RWPE2 (cell line): Measurements from ENCODE around the gene ISY1.
A peak's percentile ranks its signal among the peaks of the same experiment; 100 is the strongest.

Experiments used
- ATAC-seq: fragments of 200-7000 bp; cut with Tn5 transposase; 3 replicates; pipeline ENCODE4 v1.9.1; 2021; ENCODE audit warnings: low read depth
- DNase-seq: peaks from one replicate; pipeline ENCODE4 v3.0.0-alpha.2; 2020; ENCODE audit warnings: low spot score
- H3K27ac ChIP-seq: fragments of 450-650 bp; 2 replicates; pipeline ENCODE4 v1.5.1; 2017; ENCODE audit warnings: mild to moderate bottlenecking; ENCODE audit not compliant: poor library complexity, severe bottlenecking
- H3K27me3 ChIP-seq: fragments of 250-450 bp; sonication (Bioruptor Pico); 2 replicates; pipeline ENCODE4 v1.5.1; 2021; ENCODE audit warnings: mild to moderate bottlenecking, moderate library complexity; ENCODE audit not compliant: insufficient read depth, poor library complexity, severe bottlenecking
- H3K36me3 ChIP-seq: fragments of 250-450 bp; sonication (Bioruptor Pico); 2 replicates; pipeline ENCODE4 v1.5.1; 2020; ENCODE audit warnings: low read depth, mild to moderate bottlenecking, moderate library complexity
- H3K4me1 ChIP-seq: fragments of 250-450 bp; sonication (Bioruptor Pico); 2 replicates; pipeline ENCODE4 v1.5.1; 2021; ENCODE audit warnings: mild to moderate bottlenecking, moderate library complexity; ENCODE audit not compliant: insufficient read depth, poor library complexity, severe bottlenecking
- H3K4me3 ChIP-seq: fragments of 250-450 bp; sonication (Bioruptor Pico); 2 replicates; pipeline ENCODE4 v1.5.1; 2021; ENCODE audit warnings: mild to moderate bottlenecking, moderate library complexity; ENCODE audit not compliant: severe bottlenecking
- H3K9me3 ChIP-seq: fragments of 250-450 bp; sonication (Bioruptor Pico); 2 replicates; pipeline ENCODE4 v1.5.1; 2021; ENCODE audit warnings: mild to moderate bottlenecking, moderate library complexity; ENCODE audit not compliant: severe bottlenecking
- TF ChIP-seq, protein P1 (sequence below): fragments of 450-650 bp; IDR thresholded peaks from one replicate; pipeline ENCODE4 v1.5.1; 2017; ENCODE audit warnings: mild to moderate bottlenecking, moderate library complexity; ENCODE audit not compliant: poor library complexity, severe bottlenecking

Gene ISY1

DNA sequence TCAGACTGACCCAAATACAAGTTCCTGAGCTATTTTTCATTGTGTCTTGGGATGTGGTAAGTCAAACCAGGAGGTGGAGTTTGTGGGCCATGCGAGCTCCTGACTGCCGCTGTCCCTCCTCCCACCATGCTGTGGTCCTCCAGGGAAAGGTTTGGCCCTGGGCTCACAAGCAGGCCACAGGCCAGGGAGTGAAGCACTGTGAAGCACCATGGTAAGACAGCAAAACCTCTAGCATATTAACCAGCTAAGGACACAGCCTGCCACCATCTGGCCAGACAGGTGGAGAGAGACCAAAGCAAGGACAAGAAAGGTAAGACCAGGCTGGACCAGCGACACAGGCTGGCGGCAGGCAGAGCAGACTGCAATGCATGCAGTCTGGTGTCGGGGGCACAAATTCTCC lies 54.5 kb downstream of the ISY1 start:
- no peak overlapping the region for H3K27ac ChIP-seq
- H3K9me3 ChIP-seq, result no peaks in the 10 kb centered on the region
- H3K36me3 ChIP-seq, result no peaks in the 10 kb centered on the region
- no peak overlapping the region for H3K4me3 ChIP-seq
- TF ChIP-seq, protein P1, sequence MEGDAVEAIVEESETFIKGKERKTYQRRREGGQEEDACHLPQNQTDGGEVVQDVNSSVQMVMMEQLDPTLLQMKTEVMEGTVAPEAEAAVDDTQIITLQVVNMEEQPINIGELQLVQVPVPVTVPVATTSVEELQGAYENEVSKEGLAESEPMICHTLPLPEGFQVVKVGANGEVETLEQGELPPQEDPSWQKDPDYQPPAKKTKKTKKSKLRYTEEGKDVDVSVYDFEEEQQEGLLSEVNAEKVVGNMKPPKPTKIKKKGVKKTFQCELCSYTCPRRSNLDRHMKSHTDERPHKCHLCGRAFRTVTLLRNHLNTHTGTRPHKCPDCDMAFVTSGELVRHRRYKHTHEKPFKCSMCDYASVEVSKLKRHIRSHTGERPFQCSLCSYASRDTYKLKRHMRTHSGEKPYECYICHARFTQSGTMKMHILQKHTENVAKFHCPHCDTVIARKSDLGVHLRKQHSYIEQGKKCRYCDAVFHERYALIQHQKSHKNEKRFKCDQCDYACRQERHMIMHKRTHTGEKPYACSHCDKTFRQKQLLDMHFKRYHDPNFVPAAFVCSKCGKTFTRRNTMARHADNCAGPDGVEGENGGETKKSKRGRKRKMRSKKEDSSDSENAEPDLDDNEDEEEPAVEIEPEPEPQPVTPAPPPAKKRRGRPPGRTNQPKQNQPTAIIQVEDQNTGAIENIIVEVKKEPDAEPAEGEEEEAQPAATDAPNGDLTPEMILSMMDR, result no peak
- H3K4me1 ChIP-seq, result no peaks in the 10 kb centered on the region
- ATAC-seq (no peak), DNase-seq (no peak)
- H3K27me3 ChIP-seq, result no peaks in the 10 kb centered on the region

DNA sequence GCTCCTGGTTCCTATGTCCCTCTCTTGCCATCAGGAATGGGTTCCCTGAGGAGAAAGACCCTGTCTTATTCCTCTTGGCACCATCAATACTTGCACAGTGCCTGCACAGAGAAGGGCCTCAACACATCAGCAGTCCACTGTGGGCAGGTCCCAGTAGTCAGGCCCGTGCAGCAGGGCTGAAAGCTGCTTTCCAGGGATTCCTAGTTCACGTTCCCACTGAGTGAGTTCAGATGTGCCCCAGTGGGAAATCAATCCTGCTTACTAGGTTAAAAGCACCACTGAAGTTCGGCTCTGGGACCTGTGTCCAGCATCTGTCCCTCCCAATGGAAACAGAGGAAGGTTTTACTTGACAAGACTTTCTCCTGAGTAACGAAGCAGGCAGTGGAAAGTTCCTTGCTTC lies 55.0 kb downstream of the ISY1 start:
- H3K27me3 ChIP-seq, result no peaks in the 10 kb centered on the region
- ATAC-seq (no peak), DNase-seq (no peak)
- no peaks in the 10 kb centered on the region for H3K9me3 ChIP-seq
- H3K4me1 ChIP-seq, result no peaks in the 10 kb centered on the region
- no peaks in the 10 kb centered on the region for H3K36me3 ChIP-seq
- H3K4me3 ChIP-seq, result no peak overlapping the region
- no peak overlapping the region for H3K27ac ChIP-seq
- TF ChIP-seq, protein P1, result no peak

DNA sequence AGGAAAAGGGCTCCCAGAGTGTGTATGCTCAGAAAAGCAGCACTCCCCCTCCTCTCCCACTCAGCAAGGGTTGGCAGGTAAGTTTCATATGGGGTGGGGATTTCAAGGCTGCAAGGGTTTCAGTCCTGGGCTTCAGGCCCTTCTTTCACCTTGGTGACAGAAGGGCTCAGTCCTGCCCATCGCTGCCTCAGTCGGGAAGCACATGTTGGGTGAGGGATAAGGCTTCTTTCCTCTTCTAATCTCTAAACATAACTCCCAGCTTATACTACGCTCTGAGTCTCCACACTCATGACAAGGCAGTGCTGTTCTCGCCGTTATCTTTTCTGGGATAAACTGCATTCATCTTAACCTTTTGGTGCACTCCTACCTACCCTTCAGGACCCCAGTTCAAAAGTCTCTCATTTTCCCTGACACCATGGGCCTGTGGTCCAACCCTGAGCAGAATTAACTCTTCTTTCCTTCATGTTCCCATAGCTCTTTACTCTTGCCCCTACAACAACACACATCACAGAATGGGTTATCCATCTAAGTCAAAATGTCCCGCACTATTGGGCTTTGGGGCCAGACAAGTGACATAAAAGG lies 56.3 kb downstream of the ISY1 start:
- Histone ChIP-seq H3K4me3 (no peak overlapping the region), H3K9me3 (no peaks in the 10 kb centered on the region), H3K27me3 (no peaks in the 10 kb centered on the region), H3K36me3 (0 out of 2 replicates have a peak, but pooled peaks cover 3% of the 10 kb centered on the region), H3K27ac (no peak overlapping the region), H3K4me1 (no peaks in the 10 kb centered on the region)
- TF ChIP-seq, protein P1, result no peak
- ATAC-seq, result no peak
- DNase-seq, result no peak

DNA sequence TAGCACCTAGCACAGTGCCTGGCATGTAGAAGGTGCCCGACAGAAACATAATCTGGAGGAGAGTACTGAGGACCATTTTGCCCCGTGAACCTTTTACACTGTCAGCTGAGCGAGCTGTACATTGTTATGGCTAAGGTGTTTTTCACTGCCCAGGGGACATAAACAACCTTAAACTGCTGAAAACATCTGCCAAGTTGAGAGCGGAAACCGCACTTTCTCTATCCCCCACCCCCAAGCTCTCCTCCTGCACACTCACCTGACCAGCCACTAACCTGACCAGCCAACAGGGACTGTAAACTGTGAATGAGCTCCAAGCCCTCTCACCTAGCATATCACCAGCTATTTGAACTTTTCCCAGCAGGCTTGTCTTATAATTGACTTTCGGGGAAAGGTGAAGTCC lies 56.8 kb downstream of the ISY1 start:
- H3K27ac ChIP-seq, result no peak overlapping the region
- ATAC-seq, result no peak
- H3K4me1 ChIP-seq, result no peaks in the 10 kb centered on the region
- H3K9me3 ChIP-seq, result no peaks in the 10 kb centered on the region
- no peak overlapping the region for H3K4me3 ChIP-seq
- H3K36me3 ChIP-seq, result 0 out of 2 replicates have a peak, but pooled peaks cover 6% of the 10 kb centered on the region
- no peaks in the 10 kb centered on the region for H3K27me3 ChIP-seq
- DNase-seq, result no peak
- TF ChIP-seq, protein P1, result no peak

DNA sequence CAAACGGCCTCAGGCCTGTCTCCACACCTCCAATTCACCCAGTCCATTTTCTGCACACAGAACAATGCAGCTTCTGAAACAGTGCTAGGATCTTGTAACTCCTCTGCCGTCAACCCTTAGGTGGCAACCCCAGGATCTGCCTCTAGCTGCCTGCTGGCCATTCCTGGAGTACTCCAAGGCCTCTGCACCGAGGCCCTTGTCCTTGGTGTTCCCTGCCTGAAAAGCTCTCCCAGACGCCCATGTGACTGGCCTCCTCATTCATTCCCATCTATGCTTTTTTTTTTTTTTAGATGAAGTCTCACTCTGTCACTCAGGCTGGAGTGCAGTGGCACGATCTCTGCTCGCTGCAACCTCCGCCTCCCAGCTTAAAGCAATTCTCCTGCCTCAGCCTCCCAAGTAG lies 57.6 kb downstream of the ISY1 start:
- TF ChIP-seq, protein P1, result no peak
- no peak overlapping the region for H3K27ac ChIP-seq
- no peaks in the 10 kb centered on the region for H3K27me3 ChIP-seq
- H3K4me1 ChIP-seq, result no peaks in the 10 kb centered on the region
- ATAC-seq (0 out of 3 replicates have a peak, but pooled peaks have one; percentile 12), DNase-seq (no peak)
- H3K9me3 ChIP-seq, result no peaks in the 10 kb centered on the region
- H3K4me3 ChIP-seq, result no peak overlapping the region
- 0 out of 2 replicates have a peak, but pooled peaks cover 6% of the 10 kb centered on the region for H3K36me3 ChIP-seq
